HepG2 (cell line): ENCODE data around the gene TMCC1. TPM values are rescaled to one million over a fixed set of nuclear protein-coding genes. Genes with fewer than 3 reads are reported as not detected.

Experiments
- AKAP8 ChIP-seq: sonication (generic); formaldehyde crosslinking; IDR thresholded peaks from 2 replicates; pipeline ENCODE4 v1.5.1; 2020; ENCODE audit warnings: mild to moderate bottlenecking, missing genetic modification reagents
- ATF7 ChIP-seq, 2 experiments: fragments of 450-650 bp in 1 of 2; sonication (generic) in 1 of 2; formaldehyde crosslinking in 1 of 2; IDR thresholded peaks; 2 replicates each; pipeline versions ENCODE4 v1.4.0 to v1.6.1; 2016 to 2020; ENCODE audit warnings: antibody characterized with exemption in 1 of 2, mild to moderate bottlenecking in 1 of 2, missing genetic modification reagents in 1 of 2
- GTF3A ChIP-seq: sonication (generic); formaldehyde crosslinking; conservative IDR thresholded peaks from 2 replicates; pipeline ENCODE4 v1.4.0; 2020; ENCODE audit warnings: mild to moderate bottlenecking, missing genetic modification reagents
- HMG20A ChIP-seq: IDR thresholded peaks from 2 replicates; pipeline ENCODE4 v1.6.1; 2016; ENCODE audit warnings: borderline replicate concordance
- KAT2B ChIP-seq: fragments of 150-350 bp; IDR thresholded peaks from 2 replicates; pipeline ENCODE4 v1.6.1; 2014; ENCODE audit warnings: low read depth, low read length, borderline replicate concordance
- KMT2B ChIP-seq: IDR thresholded peaks from 2 replicates; pipeline ENCODE4 v1.6.1; 2016; ENCODE audit warnings: missing genetic modification reagents, missing compliant biosample characterization
- SP140L ChIP-seq: sonication (generic); formaldehyde crosslinking; IDR thresholded peaks from 2 replicates; pipeline ENCODE4 v1.4.0; 2020; ENCODE audit warnings: missing genetic modification reagents, borderline replicate concordance
- ZBTB42 ChIP-seq: sonication (generic); formaldehyde crosslinking; IDR thresholded peaks from 2 replicates; pipeline ENCODE4 v1.5.0; 2020; ENCODE audit warnings: mild to moderate bottlenecking, missing genetic modification reagents
- ZNF484 ChIP-seq: sonication (generic); formaldehyde crosslinking; IDR thresholded peaks from 2 replicates; pipeline ENCODE4 v1.5.1; 2020; ENCODE audit warnings: mild to moderate bottlenecking, low read depth, missing genetic modification reagents, borderline replicate concordance
- ZNF530 ChIP-seq: sonication (generic); formaldehyde crosslinking; IDR thresholded peaks from 2 replicates; pipeline ENCODE4 v1.5.0; 2020; ENCODE audit warnings: low read depth, mild to moderate bottlenecking, missing genetic modification reagents
- ZNF543 ChIP-seq: sonication (generic); formaldehyde crosslinking; IDR thresholded peaks from 2 replicates; pipeline ENCODE4 v1.4.0; 2020; ENCODE audit warnings: mild to moderate bottlenecking, missing genetic modification reagents
- ZNF564 ChIP-seq: sonication (generic); formaldehyde crosslinking; IDR thresholded peaks from 2 replicates; pipeline ENCODE4 v1.8.1; 2023; ENCODE audit warnings: mild to moderate bottlenecking, missing genetic modification reagents
- ZNF713 ChIP-seq: sonication (generic); formaldehyde crosslinking; IDR thresholded peaks from 2 replicates; pipeline ENCODE4 v1.4.0; 2020; ENCODE audit warnings: mild to moderate bottlenecking, missing genetic modification reagents
- ZNF761 ChIP-seq: sonication (generic); formaldehyde crosslinking; conservative IDR thresholded peaks from 2 replicates; pipeline ENCODE4 v1.4.0; 2020; ENCODE audit warnings: mild to moderate bottlenecking, missing genetic modification reagents
- polyA plus RNA-seq, 8 experiments: library from polyadenylated mRNA; depleted of rRNA in 3 of 8; stranded (reverse) in 7 of 8; unstranded in 1 of 8; fragments of >200 nt; fragmentation: Illumina TruSeq in 4 of 8; extraction: Trizol in 4 of 8; gene quantifications; 2 replicates each; pipeline versions ENCODE4 v1.2.1 to v1.2.3, GENCODE V29; 2011 to 2016; ENCODE audit warnings: low read depth in 4 of 8, missing spikeins in 1 of 8, mixed read lengths in 1 of 8; ENCODE audit not compliant: insufficient read depth in 1 of 8
- total RNA-seq, 5 experiments: library from RNA; depleted of rRNA; stranded (reverse); fragments of >200 nt; fragmentation: Illumina TruSeq; extraction: Trizol; gene quantifications; 2 replicates each; pipeline ENCODE4 v1.2.3, GENCODE V29; 2016; ENCODE audit warnings: low read depth in 1 of 5
- TF ChIP-seq, protein P1 (sequence below): fragments of 450-650 bp; IDR thresholded peaks from 2 replicates; pipeline ENCODE4 v1.6.1; 2016
- TF ChIP-seq, protein P2 (sequence below): IDR thresholded peaks from 2 replicates; pipeline ENCODE4 v1.6.1; 2016; ENCODE audit warnings: missing compliant biosample characterization, missing genetic modification reagents, borderline replicate concordance
- TF ChIP-seq, protein P3 (sequence below): sonication (generic); formaldehyde crosslinking; IDR thresholded peaks from 2 replicates; pipeline ENCODE4 v1.8.1; 2023; ENCODE audit warnings: mild to moderate bottlenecking, inconsistent platforms, moderate library complexity, missing genetic modification reagents, borderline replicate concordance
- TF ChIP-seq, protein P4 (sequence below): IDR thresholded peaks from 2 replicates; pipeline ENCODE4 v1.6.1; 2016; ENCODE audit warnings: low read depth
- TF ChIP-seq, protein P5 (sequence below): sonication (generic); formaldehyde crosslinking; IDR thresholded peaks from 2 replicates; pipeline ENCODE4 v1.8.1; 2023; ENCODE audit warnings: mild to moderate bottlenecking, moderate library complexity, missing genetic modification reagents
- TF ChIP-seq, protein P6 (sequence below): sonication (generic); formaldehyde crosslinking; IDR thresholded peaks from 2 replicates; pipeline ENCODE4 v1.5.1; 2020; ENCODE audit warnings: missing genetic modification reagents, mild to moderate bottlenecking, borderline replicate concordance

Gene TMCC1
- total and polyA plus RNA-seq, 2 of the 13 experiments (the other 11 are each of a cell fraction or from before 2014, with no cell fraction given), result 12.1 to 264 TPM

DNA sequence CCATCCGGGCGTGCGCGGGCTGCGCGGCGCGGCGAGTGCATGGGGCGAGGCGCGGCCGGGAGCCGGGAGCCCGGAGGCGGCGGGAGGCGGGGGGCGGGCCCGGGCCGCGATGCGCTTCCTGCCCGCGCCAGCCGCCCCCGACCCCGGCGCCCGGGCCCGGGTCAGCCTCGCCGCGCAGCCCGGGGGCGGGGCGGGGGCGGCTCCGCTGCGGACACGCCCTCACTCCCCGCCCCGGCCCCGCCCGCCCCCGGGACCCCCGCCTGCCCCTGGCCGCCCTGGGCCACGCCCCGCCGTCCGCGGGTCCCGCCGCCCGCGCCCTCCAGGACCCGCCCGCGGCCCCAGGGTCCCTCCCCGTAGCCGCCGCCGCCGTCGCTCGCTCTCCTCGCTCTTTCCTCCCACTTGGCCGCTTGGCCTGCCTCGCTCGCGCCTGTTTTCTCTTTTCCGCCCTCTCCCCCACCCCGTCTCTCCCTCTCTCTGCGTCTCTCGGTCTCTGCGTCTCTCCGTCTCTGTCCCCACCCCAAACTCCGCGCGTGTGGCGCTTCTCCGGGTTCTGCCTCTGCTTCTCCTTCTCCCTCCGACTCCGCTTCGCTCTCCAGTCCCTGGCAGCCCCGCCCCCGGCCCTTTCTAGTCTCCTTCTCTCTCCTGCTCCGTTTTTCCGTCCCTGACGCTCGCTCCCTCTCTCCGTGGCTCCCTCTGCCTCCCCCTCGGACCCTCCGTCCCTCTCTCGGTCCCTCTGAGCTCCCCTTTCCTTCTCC, 286.7 kb downstream of the TMCC1 start, which contains the start of gene PLXND1 (continued):
- TF ChIP-seq, protein P1, sequence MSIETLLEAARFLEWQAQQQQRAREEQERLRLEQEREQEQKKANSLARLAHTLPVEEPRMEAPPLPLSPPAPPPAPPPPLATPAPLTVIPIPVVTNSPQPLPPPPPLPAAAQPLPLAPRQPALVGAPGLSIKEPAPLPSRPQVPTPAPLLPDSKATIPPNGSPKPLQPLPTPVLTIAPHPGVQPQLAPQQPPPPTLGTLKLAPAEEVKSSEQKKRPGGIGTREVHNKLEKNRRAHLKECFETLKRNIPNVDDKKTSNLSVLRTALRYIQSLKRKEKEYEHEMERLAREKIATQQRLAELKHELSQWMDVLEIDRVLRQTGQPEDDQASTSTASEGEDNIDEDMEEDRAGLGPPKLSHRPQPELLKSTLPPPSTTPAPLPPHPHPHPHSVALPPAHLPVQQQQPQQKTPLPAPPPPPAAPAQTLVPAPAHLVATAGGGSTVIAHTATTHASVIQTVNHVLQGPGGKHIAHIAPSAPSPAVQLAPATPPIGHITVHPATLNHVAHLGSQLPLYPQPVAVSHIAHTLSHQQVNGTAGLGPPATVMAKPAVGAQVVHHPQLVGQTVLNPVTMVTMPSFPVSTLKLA, result no peak
- no peak for TF ChIP-seq ZBTB42
- TF ChIP-seq ZNF761, result no peak
- TF ChIP-seq, protein P2, sequence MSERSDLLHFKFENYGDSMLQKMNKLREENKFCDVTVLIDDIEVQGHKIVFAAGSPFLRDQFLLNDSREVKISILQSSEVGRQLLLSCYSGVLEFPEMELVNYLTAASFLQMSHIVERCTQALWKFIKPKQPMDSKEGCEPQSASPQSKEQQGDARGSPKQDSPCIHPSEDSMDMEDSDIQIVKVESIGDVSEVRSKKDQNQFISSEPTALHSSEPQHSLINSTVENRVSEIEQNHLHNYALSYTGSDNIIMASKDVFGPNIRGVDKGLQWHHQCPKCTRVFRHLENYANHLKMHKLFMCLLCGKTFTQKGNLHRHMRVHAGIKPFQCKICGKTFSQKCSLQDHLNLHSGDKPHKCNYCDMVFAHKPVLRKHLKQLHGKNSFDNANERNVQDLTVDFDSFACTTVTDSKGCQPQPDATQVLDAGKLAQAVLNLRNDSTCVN, result no peak
- TF ChIP-seq, protein P3, sequence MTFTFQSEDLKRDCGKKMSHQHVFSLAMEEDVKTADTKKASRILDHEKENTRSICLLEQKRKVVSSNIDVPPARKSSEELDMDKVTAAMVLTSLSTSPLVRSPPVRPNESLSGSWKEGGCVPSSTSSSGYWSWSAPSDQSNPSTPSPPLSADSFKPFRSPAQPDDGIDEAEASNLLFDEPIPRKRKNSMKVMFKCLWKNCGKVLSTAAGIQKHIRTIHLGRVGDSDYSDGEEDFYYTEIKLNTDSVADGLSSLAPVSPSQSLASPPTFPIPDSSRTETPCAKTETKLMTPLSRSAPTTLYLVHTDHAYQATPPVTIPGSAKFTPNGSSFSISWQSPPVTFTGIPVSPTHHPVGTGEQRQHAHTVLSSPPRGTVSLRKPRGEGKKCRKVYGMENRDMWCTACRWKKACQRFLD (CRISPR knock-in tag), result no peak
- TF ChIP-seq GTF3A (CRISPR knock-in tag), result no peak
- no peak for TF ChIP-seq HMG20A (CRISPR knock-in tag)
- TF ChIP-seq ZNF564 (CRISPR knock-in tag), result no peak
- TF ChIP-seq, protein P4, sequence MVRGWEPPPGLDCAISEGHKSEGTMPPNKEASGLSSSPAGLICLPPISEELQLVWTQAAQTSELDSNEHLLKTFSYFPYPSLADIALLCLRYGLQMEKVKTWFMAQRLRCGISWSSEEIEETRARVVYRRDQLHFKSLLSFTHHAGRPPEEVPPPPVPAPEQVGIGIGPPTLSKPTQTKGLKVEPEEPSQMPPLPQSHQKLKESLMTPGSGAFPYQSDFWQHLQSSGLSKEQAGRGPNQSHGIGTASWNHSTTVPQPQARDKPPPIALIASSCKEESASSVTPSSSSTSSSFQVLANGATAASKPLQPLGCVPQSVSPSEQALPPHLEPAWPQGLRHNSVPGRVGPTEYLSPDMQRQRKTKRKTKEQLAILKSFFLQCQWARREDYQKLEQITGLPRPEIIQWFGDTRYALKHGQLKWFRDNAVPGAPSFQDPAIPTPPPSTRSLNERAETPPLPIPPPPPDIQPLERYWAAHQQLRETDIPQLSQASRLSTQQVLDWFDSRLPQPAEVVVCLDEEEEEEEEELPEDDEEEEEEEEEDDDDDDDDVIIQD (CRISPR knock-in tag), result no peak
- TF ChIP-seq ZNF713 (CRISPR knock-in tag), result no peak
- no peak for TF ChIP-seq ZNF530
- TF ChIP-seq ZNF484 (CRISPR knock-in tag), result no peak
- no peak for TF ChIP-seq AKAP8
- TF ChIP-seq KMT2B, result 0 out of 2 replicates have a peak, but pooled peaks have one; percentile 21
- no peak for TF ChIP-seq SP140L (CRISPR knock-in tag)
- TF ChIP-seq, protein P5, sequence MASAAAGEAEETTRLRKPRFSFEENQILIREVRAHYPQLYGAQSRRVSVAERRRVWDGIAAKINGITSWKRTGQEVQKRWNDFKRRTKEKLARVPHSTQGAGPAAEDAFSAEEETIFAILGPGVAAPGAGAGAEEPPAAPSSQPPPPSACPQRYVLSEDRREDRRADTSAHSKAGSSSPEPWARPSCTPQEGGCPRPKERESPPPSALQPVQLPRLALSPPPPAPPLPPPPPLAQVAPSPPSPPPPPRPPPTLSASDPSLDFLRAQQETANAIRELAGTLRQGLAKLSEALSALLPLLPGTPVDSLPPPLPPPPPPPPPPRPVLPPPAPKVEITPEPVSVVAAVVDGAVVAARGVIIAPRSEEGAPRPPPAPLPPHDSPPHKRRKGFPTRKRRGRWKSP (CRISPR knock-in tag), result no peak
- no peak for TF ChIP-seq KAT2B
- TF ChIP-seq ZNF543 (CRISPR knock-in tag), result no peak
- TF ChIP-seq, protein P6, sequence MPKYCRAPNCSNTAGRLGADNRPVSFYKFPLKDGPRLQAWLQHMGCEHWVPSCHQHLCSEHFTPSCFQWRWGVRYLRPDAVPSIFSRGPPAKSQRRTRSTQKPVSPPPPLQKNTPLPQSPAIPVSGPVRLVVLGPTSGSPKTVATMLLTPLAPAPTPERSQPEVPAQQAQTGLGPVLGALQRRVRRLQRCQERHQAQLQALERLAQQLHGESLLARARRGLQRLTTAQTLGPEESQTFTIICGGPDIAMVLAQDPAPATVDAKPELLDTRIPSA, result no peak
- TF ChIP-seq ATF7 (IDR thresholded peaks at IDR 0.05), result no peak
- no peak for TF ChIP-seq ATF7 (CRISPR knock-in tag; IDR thresholded peaks at IDR 0.05)
